ENCODE data around the gene CDH23. TPM values are rescaled to one million over a fixed set of nuclear protein-coding genes. Genes with fewer than 3 reads are reported as not detected.
A peak's percentile ranks its signal among the peaks of the same experiment; 100 is the strongest.

The CDH23 gene
- total RNA-seq, 1 donor from 2014 or later, result 20.1 TPM

DNA sequence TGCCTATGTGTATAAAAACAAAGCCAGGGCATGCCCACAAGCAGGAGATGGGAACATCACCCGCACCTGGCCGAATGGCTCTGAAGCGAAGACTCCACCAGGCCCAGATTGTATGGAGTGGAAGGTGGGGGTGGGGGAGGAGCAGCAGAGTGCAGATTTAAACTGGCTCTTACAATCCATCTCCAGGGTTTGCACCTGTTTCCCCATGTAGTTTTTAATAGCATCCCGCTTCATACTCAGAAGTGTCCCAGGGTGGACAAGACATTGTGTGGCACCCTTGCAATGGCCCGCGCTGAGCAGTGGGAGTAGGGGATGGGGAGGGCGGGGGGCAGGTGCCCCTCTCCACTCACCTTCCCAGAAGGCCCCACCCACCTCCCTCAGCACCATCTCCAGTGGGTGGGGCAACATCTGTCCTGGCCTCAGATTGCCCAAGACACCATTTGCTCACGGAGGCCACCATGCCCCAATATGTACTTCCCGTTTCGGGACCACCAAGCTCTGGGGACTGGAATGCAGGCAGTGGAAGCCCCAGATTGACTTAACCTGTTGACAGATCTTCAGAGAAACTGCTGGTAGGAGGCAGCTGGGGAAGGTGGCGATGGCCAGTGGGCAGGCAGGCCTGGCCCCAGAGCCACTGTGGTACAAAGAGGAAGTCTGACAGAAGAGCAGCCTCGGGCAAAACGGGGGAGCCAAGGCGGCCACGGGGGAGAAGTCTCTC, 353.6 kb downstream of the CDH23 start:
- ATAC-seq (no peak), DNase-seq (ENCODE audit: low spot score) (no peak)
- intact Hi-C loops (cut with DNase I), result no loop called here

DNA sequence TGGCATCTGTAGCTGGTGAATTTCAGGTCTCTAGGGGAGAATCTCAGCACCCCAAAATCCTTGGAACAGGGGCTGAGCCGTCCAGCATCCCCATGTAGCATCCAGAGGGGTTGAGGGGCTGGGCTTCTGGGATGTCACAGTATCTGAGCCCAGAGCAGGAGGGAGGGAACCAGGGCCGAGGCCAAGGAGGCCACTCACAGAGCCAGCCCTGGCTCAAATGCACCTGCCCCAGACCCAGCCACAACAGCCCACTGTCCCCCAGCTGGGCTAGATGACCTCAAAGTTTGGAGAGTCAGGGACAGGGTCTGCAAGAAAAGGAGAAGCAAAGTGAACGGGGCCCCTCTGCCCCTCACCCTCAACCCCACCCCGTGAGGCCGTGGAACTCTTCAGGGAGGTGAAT, 354.3 kb downstream of the CDH23 start:
- ATAC-seq (no peak), DNase-seq (ENCODE audit: low spot score) (no peak)
- intact Hi-C loops (cut with DNase I), result no loop called here

DNA sequence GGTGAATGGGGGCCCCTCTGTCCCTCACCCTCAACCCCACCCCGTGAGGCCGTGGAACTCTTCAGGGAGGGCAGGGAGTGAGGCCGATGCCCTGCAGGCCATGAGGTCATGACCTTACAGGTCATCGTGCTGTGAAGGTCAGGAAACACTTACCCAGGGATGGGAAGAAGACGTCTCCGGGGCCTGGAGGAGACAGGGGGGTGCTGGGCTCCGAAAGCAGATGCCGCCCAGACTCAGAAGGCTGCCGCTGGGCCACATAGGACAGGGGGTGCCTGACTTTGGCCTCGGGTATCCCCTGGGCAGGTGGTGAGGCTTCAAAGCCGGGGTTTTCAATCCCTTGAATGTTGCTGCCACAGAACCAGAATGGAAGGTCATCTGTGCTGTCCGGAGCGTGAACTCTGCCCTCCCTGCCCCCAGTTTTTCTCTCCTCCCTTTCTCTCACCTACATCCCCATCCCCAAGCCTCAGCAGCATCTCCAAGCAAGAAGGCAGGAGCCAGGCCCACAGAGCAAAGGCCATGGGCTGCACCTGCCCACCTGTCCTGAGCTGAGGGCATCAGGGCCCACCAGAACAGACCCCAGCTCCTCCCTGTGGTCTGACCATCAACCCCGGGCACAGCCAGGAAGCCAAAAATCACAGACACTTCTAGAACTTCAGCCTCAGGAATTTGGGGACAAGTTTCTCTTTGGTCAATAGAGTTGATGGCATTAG, 354.9 kb downstream of the CDH23 start:
- ATAC-seq, result no peak
- no peak for DNase-seq (ENCODE audit: low spot score)
- intact Hi-C loops (cut with DNase I), result no loop called here

DNA sequence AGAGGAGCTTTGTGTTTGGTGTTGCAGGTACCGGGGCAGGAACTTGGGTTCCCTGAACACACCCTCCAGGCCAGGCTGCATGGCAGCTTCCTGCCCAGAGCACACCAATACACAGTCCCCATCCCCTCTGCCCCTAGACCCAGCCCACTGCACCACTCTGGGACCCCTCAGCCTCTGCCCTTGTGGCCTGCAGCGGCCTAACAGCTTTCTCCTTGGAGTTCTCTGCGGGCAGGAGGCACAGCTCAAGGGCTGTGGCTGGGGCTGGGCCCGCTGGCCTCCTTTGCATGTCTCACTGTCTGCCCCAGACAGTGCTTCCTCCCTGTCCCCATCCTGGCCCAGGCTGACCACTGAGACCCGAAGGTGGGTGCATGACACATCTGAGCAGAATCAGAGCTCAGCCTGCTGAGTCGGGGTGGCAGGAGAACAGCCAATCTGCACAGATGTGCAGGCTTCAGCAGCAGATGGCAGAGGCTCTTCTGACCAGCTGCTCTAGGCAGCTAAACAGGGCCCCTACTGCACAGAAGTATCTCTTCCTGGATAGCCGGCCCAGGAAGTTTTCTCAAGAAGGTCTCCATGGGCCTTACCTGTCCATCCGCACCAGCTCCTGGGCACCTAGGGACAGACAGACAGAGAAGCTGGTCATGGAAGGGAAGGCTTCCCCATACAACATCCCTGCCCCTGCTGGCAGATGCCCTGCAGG, 355.8 kb downstream of the CDH23 start:
- ATAC-seq (no peak), DNase-seq (ENCODE audit: low spot score) (no peak)
- intact Hi-C loops (cut with DNase I), result no loop called here

DNA sequence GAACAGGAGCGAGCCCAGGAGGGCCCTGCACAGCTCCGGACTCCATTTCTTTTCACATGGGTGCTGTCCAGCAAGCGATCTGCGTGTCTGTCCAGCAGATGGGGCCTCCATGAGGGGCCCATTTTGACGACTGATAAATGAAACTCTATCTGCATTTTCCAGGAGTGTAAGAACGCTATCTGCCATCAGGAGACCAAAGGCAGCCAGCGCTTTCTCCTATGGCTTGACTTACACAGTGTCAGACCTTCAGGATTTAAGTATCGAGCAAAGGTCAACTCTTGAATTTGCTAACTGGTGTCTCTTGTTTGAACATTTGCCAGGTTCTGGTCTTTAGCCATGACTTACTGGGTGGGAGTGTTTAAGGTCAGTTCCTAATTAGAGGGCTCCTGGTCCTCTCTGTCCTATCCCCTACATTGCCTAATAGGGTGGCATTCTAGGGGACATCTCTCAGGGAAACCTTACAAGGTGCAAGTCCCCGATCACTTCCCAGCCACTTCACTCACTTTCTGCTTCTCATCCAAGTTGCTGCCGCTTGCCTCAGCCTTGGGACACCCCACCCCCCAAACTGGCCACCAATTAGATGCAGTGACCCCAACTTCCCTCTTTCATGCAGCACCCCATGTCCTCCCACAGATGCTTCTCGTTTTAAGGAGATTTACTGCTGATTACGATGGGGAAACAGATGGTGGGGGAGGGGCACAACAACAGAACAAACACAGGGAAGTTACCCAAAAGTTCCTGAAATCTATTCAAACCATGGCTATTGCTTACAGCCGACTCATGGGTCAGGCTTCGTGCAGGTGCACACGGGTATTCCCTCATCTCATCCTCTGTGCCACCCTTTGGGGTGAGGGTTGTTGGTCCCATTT, 356.6 kb downstream of the CDH23 start:
- intact Hi-C loops (cut with DNase I), result no loop called here
- ATAC-seq (peak; percentile 28), DNase-seq (ENCODE audit: low spot score) (no peak)

DNA sequence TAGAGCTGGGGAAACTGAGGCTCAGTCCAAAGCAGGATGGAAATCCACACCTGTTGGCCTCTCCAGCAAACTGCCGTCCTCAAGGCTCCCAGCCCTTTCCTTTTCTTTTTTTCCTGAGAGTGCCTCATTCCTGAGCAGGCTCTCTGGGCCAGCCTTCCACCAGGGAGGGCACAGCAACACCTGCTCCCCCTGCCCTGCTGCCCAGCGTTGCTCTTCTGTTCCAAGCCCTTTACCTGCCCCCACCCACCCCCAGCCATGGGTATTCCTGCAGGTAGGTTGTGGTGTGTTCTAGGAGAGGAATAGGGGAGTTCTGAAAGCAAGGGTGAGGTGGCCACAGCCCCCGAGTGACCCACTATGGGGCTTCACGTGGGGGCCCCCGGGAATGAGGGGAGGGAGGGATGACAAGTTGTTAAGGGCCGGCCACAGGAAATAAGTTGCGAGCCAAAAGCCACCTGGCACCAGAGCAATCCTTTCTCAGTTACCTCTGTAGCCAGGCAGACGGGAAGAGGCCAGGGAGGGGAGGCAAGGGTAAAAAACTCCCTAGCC, 357.3 kb downstream of the CDH23 start:
- intact Hi-C loops (cut with DNase I), result no loop called here
- ATAC-seq (no peak), DNase-seq (ENCODE audit: low spot score) (no peak)

DNA sequence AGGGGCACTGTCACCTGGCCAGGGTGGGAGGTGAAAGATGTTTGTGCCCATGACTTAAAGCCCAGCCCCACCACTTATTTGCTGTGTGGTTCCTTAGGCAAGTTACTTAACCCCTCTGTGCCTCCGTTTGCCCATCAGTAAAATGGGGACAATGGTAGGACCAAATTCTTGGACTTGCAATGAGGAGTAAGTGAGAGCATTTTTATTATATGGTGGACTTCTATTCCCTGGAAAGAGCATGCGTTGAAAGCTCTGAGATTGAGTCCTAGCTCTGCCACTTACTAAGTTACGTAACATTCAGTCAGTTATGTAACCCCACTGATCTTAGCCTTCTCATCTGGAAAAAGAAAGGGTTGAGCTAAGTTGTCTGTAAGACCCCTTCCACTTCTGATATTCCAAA, 357.8 kb downstream of the CDH23 start:
- ATAC-seq, result no peak
- intact Hi-C loops (cut with DNase I), result no loop called here
- no peak for DNase-seq (ENCODE audit: low spot score)

DNA sequence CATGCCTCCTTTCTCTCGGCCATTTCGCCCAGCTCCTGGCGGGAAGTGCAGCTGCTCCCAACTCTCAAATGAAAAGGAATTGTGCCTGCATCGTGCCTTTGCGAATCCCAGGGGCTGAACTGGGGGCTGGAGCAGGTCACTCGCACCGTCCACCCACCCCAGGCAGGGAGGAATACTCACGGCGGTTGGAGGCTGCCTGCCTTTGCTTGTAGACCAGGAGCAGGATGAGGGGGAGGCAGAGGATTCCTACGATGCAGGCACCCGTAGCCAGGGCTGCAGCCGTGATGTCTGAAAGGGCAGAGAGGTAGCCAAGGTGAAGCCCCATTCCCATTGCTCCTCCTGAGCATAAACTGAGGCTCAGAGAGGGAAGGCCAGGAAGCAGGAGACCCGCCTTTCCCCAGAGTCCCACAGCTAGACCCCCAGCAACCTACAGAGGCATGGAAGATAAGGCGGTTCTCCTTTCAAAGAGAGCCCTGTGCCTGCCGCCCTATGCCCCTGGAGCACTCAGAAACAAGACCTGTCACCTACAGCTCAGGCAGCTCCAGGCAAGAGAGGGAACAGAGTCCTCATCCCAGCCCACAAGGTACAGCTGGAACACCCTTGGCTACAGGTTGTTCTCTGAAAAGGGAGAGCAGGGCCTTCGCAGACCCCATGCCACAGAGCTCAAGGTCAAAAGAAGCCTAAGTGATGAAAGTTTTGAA, 358.6 kb downstream of the CDH23 start:
- no peak for ATAC-seq
- intact Hi-C loops (cut with DNase I), result no loop called here
- DNase-seq (ENCODE audit: low spot score), result no peak

DNA sequence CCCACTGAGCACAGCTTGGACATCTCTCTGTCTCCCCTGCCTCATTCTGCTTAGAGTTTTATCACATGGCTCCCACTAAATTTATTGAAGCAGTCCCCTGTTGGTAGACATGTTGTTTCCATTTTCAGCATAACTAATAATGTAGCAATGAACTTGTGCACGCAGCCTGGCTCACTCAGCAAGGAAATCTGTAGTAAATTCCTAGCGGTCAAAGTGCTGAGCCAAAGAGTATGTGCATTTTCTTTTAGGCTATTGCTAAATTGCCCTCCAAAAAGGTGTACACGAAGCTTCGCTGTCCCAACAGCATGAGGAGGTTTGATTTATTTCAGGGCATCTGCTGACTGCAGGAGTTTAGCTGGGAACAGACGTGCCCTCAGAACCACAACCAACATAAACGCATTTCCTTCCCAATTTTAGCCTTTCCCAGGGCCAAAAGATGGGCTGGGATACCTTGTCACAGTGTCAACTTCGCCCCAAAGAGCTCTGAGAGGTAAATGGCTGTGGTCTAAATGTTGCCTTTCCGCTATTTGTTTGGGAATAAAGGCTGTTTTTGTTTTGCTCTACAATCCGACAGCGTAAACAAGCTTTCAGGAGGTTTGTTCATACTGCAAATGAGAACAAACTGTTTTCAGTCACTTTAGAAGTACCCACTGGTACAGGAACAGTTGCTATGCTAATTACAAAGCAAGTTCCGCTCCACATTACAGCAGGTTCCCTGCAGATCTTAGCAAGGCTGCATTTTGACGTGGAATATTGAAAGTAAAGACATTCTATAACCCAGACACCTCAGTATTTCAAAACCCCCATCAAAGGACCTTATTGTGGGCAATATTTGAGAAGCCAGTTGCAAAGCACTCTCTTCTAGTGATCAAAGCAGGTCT, 359.8 kb downstream of the CDH23 start:
- intact Hi-C loops (cut with DNase I), result no loop called here
- ATAC-seq, result peak; percentile 6
- no peak for DNase-seq (ENCODE audit: low spot score)

DNA sequence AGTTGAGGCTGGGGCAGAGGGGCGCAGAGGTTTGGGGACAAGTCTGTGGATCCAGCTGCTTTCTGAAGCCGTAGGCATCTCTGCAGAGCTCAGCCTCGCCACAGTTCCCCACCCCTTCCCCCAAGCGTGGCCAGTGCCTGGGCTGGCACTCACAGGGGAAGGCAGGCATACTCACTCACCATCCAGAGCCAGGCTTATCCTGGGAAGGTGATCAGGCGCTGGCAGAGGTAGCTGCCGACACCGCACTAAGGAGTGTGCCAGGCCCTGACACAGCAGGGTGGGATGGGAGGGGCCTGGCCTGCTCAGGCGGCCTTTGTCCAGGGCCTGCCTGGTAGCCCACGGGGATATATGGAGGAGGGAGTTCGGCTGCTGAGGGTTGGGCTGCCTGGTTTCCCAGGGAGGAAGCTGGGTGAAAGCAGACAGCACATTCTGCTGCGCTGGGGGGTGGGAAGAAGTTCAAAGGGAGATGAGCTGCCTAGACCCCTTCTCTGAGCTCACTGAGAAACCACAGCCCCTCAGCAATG, 360.7 kb downstream of the CDH23 start:
- ATAC-seq (peak; percentile 8), DNase-seq (ENCODE audit: low spot score) (no peak)
- intact Hi-C loops (cut with DNase I), result no loop called here

DNA sequence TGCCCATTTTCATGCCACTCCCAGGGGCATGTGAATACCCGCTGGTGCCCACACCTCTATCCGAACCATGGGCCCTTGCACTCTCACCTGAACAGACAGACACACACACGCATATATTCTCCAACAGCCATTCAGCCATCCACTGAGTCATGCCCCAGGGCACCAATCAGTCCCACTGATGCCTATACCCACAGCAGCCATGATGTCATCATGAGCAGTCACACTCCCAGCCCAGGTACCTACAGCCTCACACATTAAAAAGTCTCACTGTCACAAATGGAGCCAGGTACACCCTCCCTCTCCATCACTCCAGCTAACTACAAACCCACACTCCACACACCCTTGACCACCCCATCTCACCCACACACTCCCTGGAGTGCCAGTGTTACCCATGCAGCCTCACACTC, 364.4 kb downstream of the CDH23 start:
- intact Hi-C loops (cut with DNase I), result no loop called here
- ATAC-seq (no peak), DNase-seq (ENCODE audit: low spot score) (no peak)

DNA sequence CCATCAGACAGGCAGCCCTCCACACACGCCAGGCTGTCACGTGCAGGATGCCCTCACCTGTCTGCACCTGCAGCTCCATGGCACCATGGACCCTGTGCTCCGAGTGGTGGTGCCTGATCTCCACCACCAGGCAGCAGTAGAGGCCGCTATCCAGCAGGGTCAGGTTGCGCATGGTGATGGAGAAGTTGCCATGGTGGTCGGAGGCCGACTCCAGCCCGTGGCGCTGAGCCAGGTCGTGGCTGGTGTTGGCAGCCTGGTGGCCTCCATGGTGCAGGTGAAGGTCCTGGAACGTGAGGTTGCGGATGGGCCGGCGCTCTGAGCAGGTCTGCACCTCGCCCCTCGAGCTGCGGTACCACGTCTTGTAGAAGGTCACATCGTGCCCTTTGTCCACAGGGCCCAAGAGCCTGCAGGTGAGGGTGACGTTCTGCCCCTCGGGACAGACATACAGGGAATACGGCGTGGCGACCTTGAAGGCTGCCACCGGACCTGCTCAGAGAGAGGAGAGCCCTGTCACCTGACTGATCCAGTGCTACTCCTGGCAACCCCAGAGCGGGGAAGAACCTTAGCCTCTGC, 364.9 kb downstream of the CDH23 start:
- ATAC-seq (no peak), DNase-seq (ENCODE audit: low spot score) (no peak)
- intact Hi-C loops (cut with DNase I), result no loop called here

DNA sequence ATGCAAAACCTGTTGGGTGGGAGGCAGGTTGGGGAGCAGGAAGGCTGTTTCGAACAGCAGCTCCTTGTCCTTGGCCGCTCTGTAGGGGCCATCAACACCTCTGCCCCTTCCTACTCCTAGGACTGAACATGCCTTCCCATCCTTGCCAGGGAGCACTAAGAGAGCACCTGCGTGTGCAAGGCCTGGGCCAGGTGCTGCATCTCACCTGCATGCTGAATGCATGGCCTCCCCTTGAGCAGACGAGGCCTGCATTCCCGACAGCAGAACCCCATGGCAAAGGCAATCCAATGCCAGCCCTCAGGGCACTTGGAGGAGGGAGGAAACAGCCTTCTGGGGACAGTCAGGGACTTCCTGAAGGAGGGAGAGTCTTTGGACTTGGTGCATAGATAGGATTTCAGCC, 365.6 kb downstream of the CDH23 start:
- intact Hi-C loops (cut with DNase I), result no loop called here
- no peak for ATAC-seq
- DNase-seq (ENCODE audit: low spot score), result no peak

DNA sequence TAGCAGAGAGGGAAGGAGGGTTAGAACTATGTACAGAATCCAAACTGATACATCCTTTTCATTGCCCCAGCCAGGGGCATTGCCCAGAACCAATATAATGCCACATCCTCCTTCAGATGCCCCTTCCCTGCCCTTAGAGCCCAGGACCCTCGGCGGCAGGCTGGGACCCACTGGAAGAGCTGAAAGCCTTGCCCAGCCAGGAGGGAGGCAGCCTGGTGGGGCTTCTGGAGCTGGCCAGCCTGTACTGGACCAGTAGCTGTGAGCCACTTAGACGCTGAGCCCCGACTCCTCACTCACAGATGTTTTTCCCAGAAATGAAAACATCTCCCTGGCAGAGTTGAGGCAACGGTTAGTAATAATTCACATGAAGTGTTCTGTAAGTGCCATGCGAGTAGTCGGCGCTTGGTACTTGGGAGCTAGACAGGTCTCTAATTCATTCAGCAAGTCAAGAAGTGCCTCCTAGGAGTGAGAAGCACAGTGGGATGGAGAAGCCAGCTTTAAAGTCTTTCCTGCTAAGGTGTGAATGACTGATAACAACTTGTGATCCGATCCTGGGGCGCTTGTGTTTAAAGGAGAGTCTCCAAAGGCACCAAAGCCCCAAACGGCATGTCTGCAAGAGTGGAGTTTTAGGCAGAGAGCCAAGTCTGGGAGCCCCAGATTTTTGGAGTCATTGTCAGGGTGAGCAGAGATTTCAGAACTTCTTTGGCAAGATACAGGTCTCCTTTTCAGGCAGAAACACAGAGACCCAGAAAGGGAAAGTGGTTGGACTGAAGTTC, 366.8 kb downstream of the CDH23 start:
- intact Hi-C loops (cut with DNase I), result no loop called here
- no peak for ATAC-seq
- no peak for DNase-seq (ENCODE audit: low spot score)

DNA sequence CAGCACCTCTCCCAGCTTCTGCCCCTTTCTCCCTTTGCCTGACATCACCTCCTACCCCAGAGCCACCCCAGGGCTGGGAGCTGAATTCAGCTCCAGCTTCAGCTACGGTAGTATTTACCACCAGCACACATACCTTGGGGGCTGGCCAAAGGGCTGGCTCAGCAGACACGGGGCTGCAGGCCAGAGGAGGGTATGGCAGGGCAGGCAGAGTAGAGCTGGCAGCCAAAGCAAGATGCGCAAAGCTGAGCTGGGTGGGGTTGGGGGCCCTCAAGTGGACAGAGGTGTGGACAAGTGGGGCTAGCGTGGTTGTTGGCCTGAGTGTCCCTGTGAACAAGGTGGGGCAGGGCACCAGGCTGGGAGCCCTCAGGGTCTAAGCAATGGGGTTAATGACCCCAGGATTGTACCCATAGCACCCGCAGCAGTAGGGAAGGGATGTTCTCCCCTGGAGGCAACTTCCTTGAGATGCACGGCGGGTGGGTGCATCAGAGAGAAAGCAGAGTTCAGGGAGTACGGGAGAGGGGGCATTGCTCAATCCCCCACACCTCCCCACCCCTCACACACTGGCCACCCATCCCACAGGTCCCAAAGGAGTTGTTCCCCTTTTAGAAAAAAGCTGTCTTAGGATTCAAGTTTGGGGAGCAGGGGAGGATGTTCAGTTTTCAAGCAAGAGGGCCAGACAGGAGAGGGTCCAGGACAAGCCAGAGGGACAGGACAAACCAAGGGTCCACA, 368.6 kb downstream of the CDH23 start:
- intact Hi-C loops (cut with DNase I), result no loop called here
- DNase-seq (ENCODE audit: low spot score) (no peak), ATAC-seq (no peak)

Data from sciatic nerve (tissue), 2 donors.